A673 (cell line): ENCODE data around the gene NECTIN3.

Experiments used
- CTCF ChIP-seq: fragments of 300-800, 200-600 bp; sonication (generic); conservative IDR thresholded peaks from 2 replicates; pipeline ENCODE4 v1.5.1; 2017; ENCODE audit warnings: low read depth, mild to moderate bottlenecking, antibody characterized with exemption, low read length, moderate library complexity, mixed read lengths
- EZH2 ChIP-seq: fragments of 200-600 bp; sonication (generic); IDR thresholded peaks from 2 replicates; pipeline ENCODE4 v1.6.1; 2017; ENCODE audit warnings: borderline replicate concordance, low read depth, mild to moderate bottlenecking, mixed read lengths, antibody characterized with exemption, low read length; ENCODE audit not compliant: poor library complexity, severe bottlenecking

DNA sequence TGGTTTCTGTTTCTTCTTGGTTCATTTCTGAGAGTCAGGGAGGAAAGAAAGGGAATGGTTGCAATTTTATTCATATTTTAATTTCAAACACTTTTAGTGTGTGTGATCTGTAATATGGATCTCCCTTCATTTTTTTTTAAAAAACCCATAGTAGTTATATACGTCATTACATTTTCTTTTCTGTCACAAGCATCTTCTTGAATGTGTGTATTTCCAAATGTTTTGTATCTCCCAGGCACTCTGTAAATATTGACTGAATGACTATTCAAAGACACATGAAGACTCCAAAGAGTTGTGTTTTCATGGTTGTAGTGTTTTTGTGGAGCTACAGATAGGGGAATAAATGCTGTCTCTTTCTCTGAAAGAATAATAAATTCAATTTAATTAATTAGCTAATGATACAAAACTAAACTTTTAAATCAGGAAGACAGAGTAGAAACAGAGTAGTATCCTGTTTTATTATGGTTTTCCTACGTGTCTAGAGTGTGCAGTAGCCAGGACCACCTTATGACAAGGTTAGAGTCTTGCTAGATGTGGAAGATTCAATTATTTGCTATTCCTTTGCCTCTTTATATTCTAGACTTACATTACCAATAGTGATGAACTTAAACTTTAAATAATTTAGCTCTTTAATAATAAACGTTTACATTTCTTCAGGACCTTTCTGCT, 35.5 kb downstream of the NECTIN3 start:
- TF ChIP-seq CTCF = no peak
- TF ChIP-seq EZH2 = no peak
